Inferior parietal cortex (tissue), 1 donor: Measurements from ENCODE around the gene RGS6.
A peak's percentile ranks its signal among the peaks of the same experiment; 100 is the strongest.
"Not testable (repeated sequence)": the region's sequence is repeated elsewhere in the genome, so short reads cannot be mapped to it uniquely, and the experiment has no call there.

Experiments used
- DNase-seq: peaks from one replicate; pipeline ENCODE4 v3.0.0-alpha.2; 2016; ENCODE audit errors: extremely low spot score

The RGS6 gene

GRCh38 chr14:71932229-71932981 is at the start of gene RGS6:
Gene RGS6, plus strand, starts transcription at chr14:71932429.
- DNase-seq, result no peak

- no peak for DNase-seq
These were observed 49.1 kb upstream of the RGS6 start for GRCh38 chr14:71883094-71883493.

- no peak for DNase-seq
These were observed 46.9 kb upstream of the RGS6 start for GRCh38 chr14:71885301-71885700.

GRCh38 chr14:71887802-71888201 is 44.4 kb upstream of the RGS6 start:
- not testable (repeated sequence) for DNase-seq

- peak; percentile 23 for DNase-seq
These were observed 41.7 kb upstream of the RGS6 start for GRCh38 chr14:71890541-71890940.

- no peak for DNase-seq
These were observed 41.0 kb upstream of the RGS6 start for GRCh38 chr14:71891185-71891584.

GRCh38 chr14:71891970-71892369 is 40.3 kb upstream of the RGS6 start:
- DNase-seq, result no peak

- DNase-seq, result no peak
These were observed 27.2 kb upstream of the RGS6 start for GRCh38 chr14:71905031-71905430.

GRCh38 chr14:71905860-71906259 is 26.4 kb upstream of the RGS6 start:
- no peak for DNase-seq

GRCh38 chr14:71907793-71908515 is 24.3 kb upstream of the RGS6 start:
- peak; percentile 11 for DNase-seq

GRCh38 chr14:71911669-71912068 is 20.6 kb upstream of the RGS6 start:
- no peak for DNase-seq

GRCh38 chr14:71913342-71913741 is 18.9 kb upstream of the RGS6 start:
- no peak for DNase-seq

GRCh38 chr14:71918955-71919354 is 13.3 kb upstream of the RGS6 start:
- DNase-seq, result no peak

- no peak for DNase-seq
These were observed 8.7 kb upstream of the RGS6 start for GRCh38 chr14:71923513-71923912.

GRCh38 chr14:71931492-71932228 is 569 bp upstream of the RGS6 start:
- no peak for DNase-seq

- DNase-seq, result no peak
These were observed 865 bp downstream of the RGS6 start for GRCh38 chr14:71933001-71933587.

GRCh38 chr14:71938273-71938672 is 6.0 kb downstream of the RGS6 start:
- DNase-seq, result not testable (repeated sequence)

GRCh38 chr14:71939344-71939743 is 7.1 kb downstream of the RGS6 start:
- DNase-seq, result not testable (repeated sequence)

- DNase-seq, result not testable (repeated sequence)
These were observed 8.3 kb downstream of the RGS6 start for GRCh38 chr14:71940500-71940899.

- not testable (repeated sequence) for DNase-seq
These were observed 9.4 kb downstream of the RGS6 start for GRCh38 chr14:71941616-71942015.

GRCh38 chr14:71942904-71943694 is 10.9 kb downstream of the RGS6 start:
- DNase-seq, result no peak
